HepG2 (cell line): ENCODE data around the gene KCTD13. TPM values are rescaled to one million over a fixed set of nuclear protein-coding genes. Genes with fewer than 3 reads are reported as not detected.

Experiments used
- AHR ChIP-seq: IDR thresholded peaks from 2 replicates; pipeline ENCODE4 v1.6.1; 2018; ENCODE audit warnings: missing genetic modification reagents, missing compliant biosample characterization
- ATF7 ChIP-seq, 2 experiments: fragments of 450-650 bp in 1 of 2; sonication (generic) in 1 of 2; formaldehyde crosslinking in 1 of 2; IDR thresholded peaks; 2 replicates each; pipeline versions ENCODE4 v1.4.0 to v1.6.1; 2016 to 2020; ENCODE audit warnings: antibody characterized with exemption in 1 of 2, mild to moderate bottlenecking in 1 of 2, missing genetic modification reagents in 1 of 2
- HDAC6 ChIP-seq: fragments of 200-600 bp; sonication (generic); IDR thresholded peaks from 2 replicates; pipeline ENCODE4 v1.7.0; 2017; ENCODE audit warnings: mild to moderate bottlenecking, antibody characterized with exemption, low read length, low read depth
- HMG20B ChIP-seq: conservative IDR thresholded peaks from 2 replicates; pipeline ENCODE4 v1.6.1; 2016; ENCODE audit warnings: missing genetic modification reagents, missing compliant biosample characterization
- PCBP1 ChIP-seq: fragments of 200-400 bp; formaldehyde crosslinking; IDR thresholded peaks from 2 replicates; pipeline ENCODE4 v1.6.1; 2017; ENCODE audit warnings: mild to moderate bottlenecking, low read depth, low read length, borderline replicate concordance
- POLR2A ChIP-seq, 2 experiments: IDR thresholded peaks; 2 replicates each; pipeline ENCODE4 v1.6.1; 2011; ENCODE audit warnings: low read depth in 2 of 2, low read length in 2 of 2, mild to moderate bottlenecking in 1 of 2, moderate library complexity in 1 of 2; ENCODE audit not compliant: insufficient read depth in 1 of 2
- SALL1 ChIP-seq: sonication (generic); formaldehyde crosslinking; IDR thresholded peaks from 2 replicates; pipeline ENCODE4 v1.8.0; 2022; ENCODE audit warnings: mild to moderate bottlenecking, missing genetic modification reagents
- SKIL ChIP-seq: sonication (generic); formaldehyde crosslinking; IDR thresholded peaks from 2 replicates; pipeline ENCODE4 v1.8.0; 2022; ENCODE audit warnings: missing genetic modification reagents, mild to moderate bottlenecking, moderate library complexity, borderline replicate concordance
- TBP ChIP-seq: sonication (generic); formaldehyde crosslinking; IDR thresholded peaks from 2 replicates; pipeline ENCODE4 v1.5.0; 2020; ENCODE audit warnings: missing genetic modification reagents
- ZBTB3 ChIP-seq: sonication (generic); formaldehyde crosslinking; IDR thresholded peaks from 2 replicates; pipeline ENCODE4 v1.4.0; 2020; ENCODE audit warnings: low read depth, mild to moderate bottlenecking, moderate library complexity, missing genetic modification reagents, borderline replicate concordance
- ZNF207 ChIP-seq: fragments of 450-650 bp; IDR thresholded peaks from 2 replicates; pipeline ENCODE4 v1.6.1; 2016; ENCODE audit warnings: antibody characterized with exemption, borderline replicate concordance
- ZNF256 ChIP-seq: sonication (generic); formaldehyde crosslinking; conservative IDR thresholded peaks from 2 replicates; pipeline ENCODE4 v1.4.0; 2020; ENCODE audit warnings: missing genetic modification reagents
- ZNF430 ChIP-seq: sonication (generic); formaldehyde crosslinking; IDR thresholded peaks from 2 replicates; pipeline ENCODE4 v1.9.0; 2021; ENCODE audit warnings: mild to moderate bottlenecking, missing genetic modification reagents
- ZNF546 ChIP-seq: sonication (generic); formaldehyde crosslinking; conservative IDR thresholded peaks from 2 replicates; pipeline ENCODE4 v1.8.1; 2023; ENCODE audit warnings: mild to moderate bottlenecking, missing genetic modification reagents
- ZNF780A ChIP-seq: sonication (generic); formaldehyde crosslinking; IDR thresholded peaks from 2 replicates; pipeline ENCODE4 v1.8.0; 2022; ENCODE audit warnings: mild to moderate bottlenecking, missing genetic modification reagents, moderate library complexity
- polyA plus RNA-seq, 8 experiments: library from polyadenylated mRNA; depleted of rRNA in 3 of 8; stranded (reverse) in 7 of 8; unstranded in 1 of 8; fragments of >200 nt; fragmentation: Illumina TruSeq in 4 of 8; extraction: Trizol in 4 of 8; gene quantifications; 2 replicates each; pipeline versions ENCODE4 v1.2.1 to v1.2.3, GENCODE V29; 2011 to 2016; ENCODE audit warnings: low read depth in 4 of 8, missing spikeins in 1 of 8, mixed read lengths in 1 of 8; ENCODE audit not compliant: insufficient read depth in 1 of 8
- total RNA-seq, 5 experiments: library from RNA; depleted of rRNA; stranded (reverse); fragments of >200 nt; fragmentation: Illumina TruSeq; extraction: Trizol; gene quantifications; 2 replicates each; pipeline ENCODE4 v1.2.3, GENCODE V29; 2016; ENCODE audit warnings: low read depth in 1 of 5
- TF ChIP-seq, protein P1 (sequence below): sonication (generic); formaldehyde crosslinking; IDR thresholded peaks from 2 replicates; pipeline ENCODE4; 2020; ENCODE audit warnings: missing genetic modification reagents, mild to moderate bottlenecking, borderline replicate concordance
- TF ChIP-seq, protein P2 (sequence below): IDR thresholded peaks from 2 replicates; pipeline ENCODE4 v1.6.1; 2012; ENCODE audit warnings: inconsistent platforms
- TF ChIP-seq, protein P3 (sequence below): sonication (generic); formaldehyde crosslinking; IDR thresholded peaks from 2 replicates; pipeline ENCODE4 v1.4.0; 2020; ENCODE audit warnings: mild to moderate bottlenecking, missing genetic modification reagents

KCTD13 gene
- total and polyA plus RNA-seq, 2 of the 13 experiments (the other 11 are each of a cell fraction or from before 2014, with no cell fraction given): 6.3 to 14.7 TPM

DNA sequence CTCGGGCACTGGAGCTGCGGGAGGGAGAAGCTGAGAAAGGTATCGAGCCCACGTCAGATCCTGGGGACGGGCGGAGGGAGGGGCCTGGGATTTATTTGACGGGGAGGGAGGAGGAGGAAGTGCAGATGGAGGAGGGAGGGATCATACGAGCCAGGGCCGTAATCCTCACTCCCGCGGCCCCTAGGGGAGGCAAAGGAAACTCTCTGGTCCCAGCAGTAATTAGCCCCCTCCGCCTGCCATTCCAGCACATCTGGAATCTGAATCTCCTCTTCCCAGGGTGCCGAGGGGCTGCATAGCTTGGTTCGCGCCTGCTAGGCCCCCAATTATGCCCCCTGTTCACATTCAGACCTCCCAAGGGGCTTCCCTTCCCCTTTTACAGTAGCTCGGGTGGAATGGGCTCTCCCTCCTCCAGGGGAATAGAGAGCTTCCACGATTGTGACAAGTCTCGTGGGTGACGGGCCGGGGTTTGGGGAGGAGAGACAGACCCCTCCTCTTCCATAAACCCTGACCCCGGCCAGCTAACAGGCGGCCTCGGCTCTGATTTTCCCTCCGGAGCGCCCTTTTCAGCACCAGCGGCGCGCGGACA, 26.4 kb downstream of the KCTD13 start, which contains the start of gene SEZ6L2 (continued):
- TF ChIP-seq, protein P1, sequence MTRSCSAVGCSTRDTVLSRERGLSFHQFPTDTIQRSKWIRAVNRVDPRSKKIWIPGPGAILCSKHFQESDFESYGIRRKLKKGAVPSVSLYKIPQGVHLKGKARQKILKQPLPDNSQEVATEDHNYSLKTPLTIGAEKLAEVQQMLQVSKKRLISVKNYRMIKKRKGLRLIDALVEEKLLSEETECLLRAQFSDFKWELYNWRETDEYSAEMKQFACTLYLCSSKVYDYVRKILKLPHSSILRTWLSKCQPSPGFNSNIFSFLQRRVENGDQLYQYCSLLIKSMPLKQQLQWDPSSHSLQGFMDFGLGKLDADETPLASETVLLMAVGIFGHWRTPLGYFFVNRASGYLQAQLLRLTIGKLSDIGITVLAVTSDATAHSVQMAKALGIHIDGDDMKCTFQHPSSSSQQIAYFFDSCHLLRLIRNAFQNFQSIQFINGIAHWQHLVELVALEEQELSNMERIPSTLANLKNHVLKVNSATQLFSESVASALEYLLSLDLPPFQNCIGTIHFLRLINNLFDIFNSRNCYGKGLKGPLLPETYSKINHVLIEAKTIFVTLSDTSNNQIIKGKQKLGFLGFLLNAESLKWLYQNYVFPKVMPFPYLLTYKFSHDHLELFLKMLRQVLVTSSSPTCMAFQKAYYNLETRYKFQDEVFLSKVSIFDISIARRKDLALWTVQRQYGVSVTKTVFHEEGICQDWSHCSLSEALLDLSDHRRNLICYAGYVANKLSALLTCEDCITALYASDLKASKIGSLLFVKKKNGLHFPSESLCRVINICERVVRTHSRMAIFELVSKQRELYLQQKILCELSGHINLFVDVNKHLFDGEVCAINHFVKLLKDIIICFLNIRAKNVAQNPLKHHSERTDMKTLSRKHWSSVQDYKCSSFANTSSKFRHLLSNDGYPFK (CRISPR knock-in tag): 0 out of 2 replicates have a peak, but pooled peaks have one; percentile 35
- peak in 1 of 2 experiments; percentile 62; a peak in 2 of 4 replicates for TF ChIP-seq POLR2A (IDR thresholded peaks at IDR 0.05; ENCODE audit: insufficient read depth in 1 of 2, low read depth in 2 of 2, low read length in 2 of 2)
- TF ChIP-seq PCBP1: peak; percentile 74; the same call in 1 of the 2 replicates
- no peak for TF ChIP-seq ZNF780A (CRISPR knock-in tag)
- no peak; the same call in 1 of the 2 replicates for TF ChIP-seq ZNF430 (CRISPR knock-in tag)
- no peak; the same call in 1 of the 2 replicates for TF ChIP-seq SALL1 (CRISPR knock-in tag)
- TF ChIP-seq TBP (CRISPR knock-in tag): no peak
- TF ChIP-seq HDAC6: no peak
- TF ChIP-seq AHR: peak; percentile 94
- TF ChIP-seq, protein P2, sequence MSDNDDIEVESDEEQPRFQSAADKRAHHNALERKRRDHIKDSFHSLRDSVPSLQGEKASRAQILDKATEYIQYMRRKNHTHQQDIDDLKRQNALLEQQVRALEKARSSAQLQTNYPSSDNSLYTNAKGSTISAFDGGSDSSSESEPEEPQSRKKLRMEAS: no peak
- TF ChIP-seq ZBTB3: no peak; the same call in 1 of the 2 replicates
- TF ChIP-seq ZNF256 (CRISPR knock-in tag): peak; percentile 97
- TF ChIP-seq HMG20B: peak; percentile 31; the same call in 1 of the 2 replicates
- no peak for TF ChIP-seq ZNF207
- TF ChIP-seq ZNF546: no peak
- TF ChIP-seq SKIL (CRISPR knock-in tag): no peak
- TF ChIP-seq, protein P3, sequence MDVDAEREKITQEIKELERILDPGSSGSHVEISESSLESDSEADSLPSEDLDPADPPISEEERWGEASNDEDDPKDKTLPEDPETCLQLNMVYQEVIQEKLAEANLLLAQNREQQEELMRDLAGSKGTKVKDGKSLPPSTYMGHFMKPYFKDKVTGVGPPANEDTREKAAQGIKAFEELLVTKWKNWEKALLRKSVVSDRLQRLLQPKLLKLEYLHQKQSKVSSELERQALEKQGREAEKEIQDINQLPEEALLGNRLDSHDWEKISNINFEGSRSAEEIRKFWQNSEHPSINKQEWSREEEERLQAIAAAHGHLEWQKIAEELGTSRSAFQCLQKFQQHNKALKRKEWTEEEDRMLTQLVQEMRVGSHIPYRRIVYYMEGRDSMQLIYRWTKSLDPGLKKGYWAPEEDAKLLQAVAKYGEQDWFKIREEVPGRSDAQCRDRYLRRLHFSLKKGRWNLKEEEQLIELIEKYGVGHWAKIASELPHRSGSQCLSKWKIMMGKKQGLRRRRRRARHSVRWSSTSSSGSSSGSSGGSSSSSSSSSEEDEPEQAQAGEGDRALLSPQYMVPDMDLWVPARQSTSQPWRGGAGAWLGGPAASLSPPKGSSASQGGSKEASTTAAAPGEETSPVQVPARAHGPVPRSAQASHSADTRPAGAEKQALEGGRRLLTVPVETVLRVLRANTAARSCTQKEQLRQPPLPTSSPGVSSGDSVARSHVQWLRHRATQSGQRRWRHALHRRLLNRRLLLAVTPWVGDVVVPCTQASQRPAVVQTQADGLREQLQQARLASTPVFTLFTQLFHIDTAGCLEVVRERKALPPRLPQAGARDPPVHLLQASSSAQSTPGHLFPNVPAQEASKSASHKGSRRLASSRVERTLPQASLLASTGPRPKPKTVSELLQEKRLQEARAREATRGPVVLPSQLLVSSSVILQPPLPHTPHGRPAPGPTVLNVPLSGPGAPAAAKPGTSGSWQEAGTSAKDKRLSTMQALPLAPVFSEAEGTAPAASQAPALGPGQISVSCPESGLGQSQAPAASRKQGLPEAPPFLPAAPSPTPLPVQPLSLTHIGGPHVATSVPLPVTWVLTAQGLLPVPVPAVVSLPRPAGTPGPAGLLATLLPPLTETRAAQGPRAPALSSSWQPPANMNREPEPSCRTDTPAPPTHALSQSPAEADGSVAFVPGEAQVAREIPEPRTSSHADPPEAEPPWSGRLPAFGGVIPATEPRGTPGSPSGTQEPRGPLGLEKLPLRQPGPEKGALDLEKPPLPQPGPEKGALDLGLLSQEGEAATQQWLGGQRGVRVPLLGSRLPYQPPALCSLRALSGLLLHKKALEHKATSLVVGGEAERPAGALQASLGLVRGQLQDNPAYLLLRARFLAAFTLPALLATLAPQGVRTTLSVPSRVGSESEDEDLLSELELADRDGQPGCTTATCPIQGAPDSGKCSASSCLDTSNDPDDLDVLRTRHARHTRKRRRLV: peak; percentile 73; the same call in 1 of the 2 replicates
- TF ChIP-seq ATF7 (IDR thresholded peaks at IDR 0.05): no peak
- TF ChIP-seq ATF7 (CRISPR knock-in tag; IDR thresholded peaks at IDR 0.05): no peak
